Neural cell (in vitro differentiated cells): ENCODE measurements around the gene MED23. TPM values are rescaled to one million over a fixed set of nuclear protein-coding genes. Genes with fewer than 3 reads are reported as not detected.

Source experiments
- H2AFZ ChIP-seq: fragments of 200-600, 300-800 bp; sonication (generic), shearing (Covaris generic); 2 replicates; pipeline ENCODE4 v1.6.0; 2014; ENCODE audit warnings: low read depth, mild to moderate bottlenecking, antibody characterized with exemption, low read length, moderate library complexity
- H3F3A ChIP-seq: fragments of 200-600 bp; shearing (Covaris generic); 2 replicates; pipeline ENCODE4 v1.6.1; 2016; ENCODE audit warnings: mild to moderate bottlenecking, moderate library complexity, mixed read lengths, antibody characterized with exemption, low read length; ENCODE audit not compliant: insufficient read depth, poor library complexity, severe bottlenecking
- H3K27ac ChIP-seq: fragments of 200-600, 300-800 bp; sonication (generic), shearing (Covaris generic); 2 replicates; pipeline ENCODE4 v1.5.1; 2014; ENCODE audit warnings: mild to moderate bottlenecking, low read length, moderate library complexity
- H3K27me3 ChIP-seq: fragments of 300-800, 200-600 bp; sonication (generic), shearing (Covaris generic); 2 replicates; pipeline ENCODE4 v1.6.0; 2014; ENCODE audit warnings: mild to moderate bottlenecking, low read depth, low read length, moderate library complexity; ENCODE audit not compliant: insufficient read depth
- H3K36me3 ChIP-seq: fragments of 300-800, 200-600 bp; sonication (generic), shearing (Covaris generic); 2 replicates; pipeline ENCODE4 v1.5.1; 2014; ENCODE audit warnings: mild to moderate bottlenecking, antibody characterized with exemption, low read length, moderate library complexity; ENCODE audit not compliant: insufficient read depth
- H3K4me2 ChIP-seq: fragments of 300-800, 200-600 bp; sonication (generic), shearing (Covaris generic); 2 replicates; pipeline ENCODE4 v1.6.0; 2014; ENCODE audit warnings: mild to moderate bottlenecking, low read length
- H3K4me3 ChIP-seq: fragments of 300-800, 200-600 bp; sonication (generic), shearing (Covaris generic); 2 replicates; pipeline ENCODE4 v1.5.1; 2014; ENCODE audit warnings: mild to moderate bottlenecking, low read length, moderate library complexity
- H3K79me2 ChIP-seq: fragments of 200-600 bp; shearing (Covaris generic); replicated peaks from 2 replicates; pipeline ENCODE4 v1.6.0; 2014; ENCODE audit warnings: mild to moderate bottlenecking, low read length, moderate library complexity; ENCODE audit not compliant: insufficient read depth
- H3K9ac ChIP-seq: fragments of 300-800, 200-600 bp; sonication (generic), shearing (Covaris generic); 2 replicates; pipeline ENCODE4 v1.6.1; 2016; ENCODE audit warnings: mild to moderate bottlenecking, low read length, mixed read lengths
- H3K9me2 ChIP-seq: fragments of 200-600 bp; shearing (Covaris generic); 2 replicates; pipeline ENCODE4 v1.6.1; 2016; ENCODE audit warnings: mild to moderate bottlenecking, low read length, mixed read lengths; ENCODE audit not compliant: insufficient read depth
- H3K9me3 ChIP-seq: fragments of 200-600, 300-800 bp; sonication (generic), shearing (Covaris generic); 2 replicates; pipeline ENCODE4 v1.6.1; 2016; ENCODE audit warnings: mild to moderate bottlenecking, mixed run types, low read length, moderate library complexity, mixed read lengths
- H4K20me1 ChIP-seq: fragments of 200-600 bp; shearing (Covaris generic); 2 replicates; pipeline ENCODE4 v1.6.1; 2016; ENCODE audit warnings: mild to moderate bottlenecking, mixed run types; ENCODE audit not compliant: insufficient read depth
- EP300 ChIP-seq: fragments of 450-650 bp; conservative IDR thresholded peaks from 2 replicates; pipeline ENCODE4 v1.6.1; 2014; ENCODE audit warnings: antibody characterized with exemption, mild to moderate bottlenecking, moderate library complexity; ENCODE audit not compliant: poor library complexity, severe bottlenecking
- EZH2 ChIP-seq: fragments of 200-600, 300-800 bp; shearing (Covaris generic), sonication (generic); IDR thresholded peaks from 2 replicates; pipeline ENCODE4 v1.6.1; 2014; ENCODE audit warnings: antibody characterized with exemption, low read length, borderline replicate concordance, mild to moderate bottlenecking; ENCODE audit not compliant: insufficient read depth, poor library complexity, severe bottlenecking
- MXI1 ChIP-seq: fragments of 450-650 bp; conservative IDR thresholded peaks from 2 replicates; pipeline ENCODE4 v1.6.1; 2014; ENCODE audit warnings: antibody characterized with exemption, mild to moderate bottlenecking; ENCODE audit not compliant: poor library complexity, severe bottlenecking
- POLR2AphosphoS5 ChIP-seq: IDR thresholded peaks from 2 replicates; pipeline ENCODE4 v1.6.1; 2012
- RAD21 ChIP-seq: fragments of 450-650 bp; conservative IDR thresholded peaks from 2 replicates; pipeline ENCODE4 v1.6.1; 2014; ENCODE audit warnings: antibody characterized with exemption, mild to moderate bottlenecking, moderate library complexity
- SMC3 ChIP-seq: fragments of 450-650 bp; conservative IDR thresholded peaks from 2 replicates; pipeline ENCODE4 v1.6.1; 2014; ENCODE audit warnings: antibody characterized with exemption, mild to moderate bottlenecking, moderate library complexity; ENCODE audit not compliant: poor library complexity
- TAF1 ChIP-seq: IDR thresholded peaks from 2 replicates; pipeline ENCODE4 v1.6.1; 2012; ENCODE audit warnings: low read depth
- polyA plus RNA-seq: library from polyadenylated mRNA; depleted of rRNA; stranded (reverse); fragments of >200 nt; gene quantifications from 2 replicates; pipeline ENCODE4 v1.2.3, GENCODE V29; 2014
- small RNA-seq, 3 experiments: library from RNA; depleted of rRNA; stranded (forward); fragments of <200 nt; gene quantifications; one replicate each; pipeline ENCODE3, GENCODE V24; 2012
- TF ChIP-seq, protein P1 (sequence below): IDR thresholded peaks from 2 replicates; pipeline ENCODE4 v1.6.1; 2012; ENCODE audit warnings: borderline replicate concordance
- TF ChIP-seq, protein P2 (sequence below): fragments of 450-650 bp; IDR thresholded peaks from 2 replicates; pipeline ENCODE4 v1.5.1; 2014; ENCODE audit warnings: antibody characterized with exemption, mild to moderate bottlenecking, moderate library complexity; ENCODE audit not compliant: poor library complexity, severe bottlenecking

The MED23 gene
- polyA plus RNA-seq, 1 donor from 2014 or later = 104 TPM

DNA sequence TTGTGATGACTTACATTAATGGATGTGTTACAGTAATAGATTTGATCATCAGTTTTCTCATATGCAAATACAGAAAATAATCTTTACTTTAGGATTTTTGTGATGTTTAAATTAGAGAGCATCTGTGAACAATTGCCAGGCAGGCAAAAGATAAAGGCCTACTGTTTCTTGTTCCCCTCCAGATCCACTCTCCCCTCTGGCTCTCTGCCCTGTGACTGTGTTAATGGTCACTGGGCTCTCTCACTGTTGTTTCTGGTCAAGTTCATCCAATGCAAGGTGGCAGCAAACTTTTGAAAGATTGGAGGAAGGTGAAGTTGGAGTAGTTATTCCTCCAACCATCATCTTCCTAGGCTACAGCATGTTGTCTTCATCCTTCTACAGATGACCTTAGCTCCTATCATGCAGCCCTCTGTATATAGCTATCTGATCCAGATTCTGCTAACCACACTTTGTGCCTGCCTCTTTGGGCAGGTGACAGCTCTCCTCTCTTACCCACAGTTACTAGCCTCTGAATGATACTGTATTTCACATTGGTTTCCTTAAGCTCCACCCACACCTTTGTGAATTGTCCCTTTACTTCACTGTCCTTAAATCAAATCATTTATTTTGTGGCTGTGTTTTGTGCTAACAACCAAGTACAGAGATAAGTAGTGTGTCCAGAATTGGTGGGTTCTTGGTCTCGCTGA lies 103.9 kb downstream of the MED23 start:
- no peak overlapping the region for H2AFZ ChIP-seq
- H3K9me2 ChIP-seq = no peaks in the 10 kb centered on the region
- H3K79me2 ChIP-seq = no peaks in the 10 kb centered on the region
- TF ChIP-seq TAF1 (no peak), POLR2AphosphoS5 (no peak), SMC3 (no peak), EP300 (no peak), RAD21 (no peak), MXI1 (no peak), EZH2 (no peak)
- TF ChIP-seq, protein P1, sequence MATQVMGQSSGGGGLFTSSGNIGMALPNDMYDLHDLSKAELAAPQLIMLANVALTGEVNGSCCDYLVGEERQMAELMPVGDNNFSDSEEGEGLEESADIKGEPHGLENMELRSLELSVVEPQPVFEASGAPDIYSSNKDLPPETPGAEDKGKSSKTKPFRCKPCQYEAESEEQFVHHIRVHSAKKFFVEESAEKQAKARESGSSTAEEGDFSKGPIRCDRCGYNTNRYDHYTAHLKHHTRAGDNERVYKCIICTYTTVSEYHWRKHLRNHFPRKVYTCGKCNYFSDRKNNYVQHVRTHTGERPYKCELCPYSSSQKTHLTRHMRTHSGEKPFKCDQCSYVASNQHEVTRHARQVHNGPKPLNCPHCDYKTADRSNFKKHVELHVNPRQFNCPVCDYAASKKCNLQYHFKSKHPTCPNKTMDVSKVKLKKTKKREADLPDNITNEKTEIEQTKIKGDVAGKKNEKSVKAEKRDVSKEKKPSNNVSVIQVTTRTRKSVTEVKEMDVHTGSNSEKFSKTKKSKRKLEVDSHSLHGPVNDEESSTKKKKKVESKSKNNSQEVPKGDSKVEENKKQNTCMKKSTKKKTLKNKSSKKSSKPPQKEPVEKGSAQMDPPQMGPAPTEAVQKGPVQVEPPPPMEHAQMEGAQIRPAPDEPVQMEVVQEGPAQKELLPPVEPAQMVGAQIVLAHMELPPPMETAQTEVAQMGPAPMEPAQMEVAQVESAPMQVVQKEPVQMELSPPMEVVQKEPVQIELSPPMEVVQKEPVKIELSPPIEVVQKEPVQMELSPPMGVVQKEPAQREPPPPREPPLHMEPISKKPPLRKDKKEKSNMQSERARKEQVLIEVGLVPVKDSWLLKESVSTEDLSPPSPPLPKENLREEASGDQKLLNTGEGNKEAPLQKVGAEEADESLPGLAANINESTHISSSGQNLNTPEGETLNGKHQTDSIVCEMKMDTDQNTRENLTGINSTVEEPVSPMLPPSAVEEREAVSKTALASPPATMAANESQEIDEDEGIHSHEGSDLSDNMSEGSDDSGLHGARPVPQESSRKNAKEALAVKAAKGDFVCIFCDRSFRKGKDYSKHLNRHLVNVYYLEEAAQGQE = no peak
- TF ChIP-seq, protein P2, sequence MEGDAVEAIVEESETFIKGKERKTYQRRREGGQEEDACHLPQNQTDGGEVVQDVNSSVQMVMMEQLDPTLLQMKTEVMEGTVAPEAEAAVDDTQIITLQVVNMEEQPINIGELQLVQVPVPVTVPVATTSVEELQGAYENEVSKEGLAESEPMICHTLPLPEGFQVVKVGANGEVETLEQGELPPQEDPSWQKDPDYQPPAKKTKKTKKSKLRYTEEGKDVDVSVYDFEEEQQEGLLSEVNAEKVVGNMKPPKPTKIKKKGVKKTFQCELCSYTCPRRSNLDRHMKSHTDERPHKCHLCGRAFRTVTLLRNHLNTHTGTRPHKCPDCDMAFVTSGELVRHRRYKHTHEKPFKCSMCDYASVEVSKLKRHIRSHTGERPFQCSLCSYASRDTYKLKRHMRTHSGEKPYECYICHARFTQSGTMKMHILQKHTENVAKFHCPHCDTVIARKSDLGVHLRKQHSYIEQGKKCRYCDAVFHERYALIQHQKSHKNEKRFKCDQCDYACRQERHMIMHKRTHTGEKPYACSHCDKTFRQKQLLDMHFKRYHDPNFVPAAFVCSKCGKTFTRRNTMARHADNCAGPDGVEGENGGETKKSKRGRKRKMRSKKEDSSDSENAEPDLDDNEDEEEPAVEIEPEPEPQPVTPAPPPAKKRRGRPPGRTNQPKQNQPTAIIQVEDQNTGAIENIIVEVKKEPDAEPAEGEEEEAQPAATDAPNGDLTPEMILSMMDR = no peak
- no peak overlapping the region for H3K27ac ChIP-seq
- no peak overlapping the region for H3K9ac ChIP-seq
- no peak overlapping the region for H3K4me2 ChIP-seq
- H3K36me3 ChIP-seq = no peaks in the 10 kb centered on the region
- no peak overlapping the region for H3K4me3 ChIP-seq
- no peaks in the 10 kb centered on the region for H3K27me3 ChIP-seq
- no peaks in the 10 kb centered on the region for H4K20me1 ChIP-seq
- H3K9me3 ChIP-seq = no peaks in the 10 kb centered on the region
- H3F3A ChIP-seq = no peaks in the 10 kb centered on the region

Small RNA genes within 50 kb of the gene (small RNA-seq; reads per million reads assigned to genes)
- gene RNU4-18P = 0 to 0.41 (median 0.06) reads per million in 3 experiments

Other genes with a start within 250 kb of the MED23 start
- gene ARG1, start 55.0 kb downstream of the MED23 start, polyA plus RNA-seq = not detected in 2 replicates
- gene ENPP3, start 9.1 kb upstream of the MED23 start, polyA plus RNA-seq = 0.50 TPM in 1 of 2 replicates, not detected in the other
- gene OR2A4, start 73.2 kb upstream of the MED23 start, polyA plus RNA-seq = not detected in 2 replicates
- gene CTAGE9, start 82.8 kb upstream of the MED23 start, polyA plus RNA-seq = not detected in 2 replicates
- 0.52 TPM in 1 of 2 replicates, not detected in the other for gene ENPP1, start 179.8 kb upstream of the MED23 start, polyA plus RNA-seq